GM12878 (cell line): ENCODE results near the gene DES. TPM values are rescaled to one million over a fixed set of nuclear protein-coding genes. Genes with fewer than 3 reads are reported as not detected.

Source experiments
- ATAC-seq: fragments of 200-7000 bp; cut with Tn5 transposase; 3 replicates; pipeline ENCODE4 v1.9.1; 2020; ENCODE audit warnings: mild to moderate bottlenecking, moderate library complexity
- BruUV-seq: library from RNA; stranded (reverse); fragments of 400-500 nt; replicated peaks from 2 replicates; lab custom pipeline; 2021; lab: Mats Ljungman, UMichigan
- CTCF ChIA-PET: fragments of 300-600 bp; sonication (Branson Sonifier 250); formaldehyde crosslinking; extraction: SDS; loops from one replicate; lab custom pipeline; 2021; ENCODE audit warnings: inconsistent platforms; lab: Yijun Ruan, JAX
- POLR2A ChIA-PET: fragments of 350-600 bp; formaldehyde crosslinking; extraction: SDS; loops from one replicate; lab custom pipeline; 2021; ENCODE audit warnings: inconsistent platforms; lab: Charles Lee
- RAD21 ChIA-PET: fragments of 300-600 bp; sonication (Branson Sonifier 250); formaldehyde crosslinking; loops from one replicate; lab custom pipeline; 2023; ENCODE audit warnings: antibody characterized with exemption; ENCODE audit not compliant: unreplicated experiment; lab: Charles Lee
- SMC1A ChIA-PET: fragments of 300-600 bp; sonication (Branson Sonifier 250); formaldehyde crosslinking; loops from one replicate; lab custom pipeline; 2023; ENCODE audit not compliant: unreplicated experiment, uncharacterized antibody; lab: Charles Lee
- DNase-seq: peaks from one replicate; pipeline ENCODE4 v3.0.0-alpha.2; 2011; ENCODE audit warnings: low read depth, low spot score
- FAIRE-seq: peaks from 3 replicates; lab custom pipeline; 2011; peaks lifted over from hg19 to GRCh38; lab: Jason Lieb, UNC
- H2AFZ ChIP-seq: 2 replicates; pipeline ENCODE4 v1.6.0; 2011; ENCODE audit warnings: low read depth, low read length, control low read depth; ENCODE audit not compliant: control insufficient read depth
- H3K27ac ChIP-seq: 2 replicates; pipeline ENCODE4 v1.5.1; 2011; ENCODE audit warnings: control low read depth; ENCODE audit not compliant: control insufficient read depth, insufficient read depth
- H3K27me3 ChIP-seq, 2 experiments: replicated peaks in 1 of 2; 2 replicates each; pipeline versions ENCODE4 v1.6.0 to v1.6.1; 2011; ENCODE audit warnings: low read length in 1 of 2; ENCODE audit not compliant: control insufficient read depth in 2 of 2, insufficient read depth in 2 of 2
- H3K36me3 ChIP-seq, 2 experiments: 2 replicates each; pipeline ENCODE4 v1.5.1; 2011; ENCODE audit warnings: low read length in 1 of 2; ENCODE audit not compliant: control insufficient read depth in 2 of 2, insufficient read depth in 2 of 2
- H3K4me1 ChIP-seq: 2 replicates; pipeline ENCODE4 v1.6.1; 2011; ENCODE audit warnings: mild to moderate bottlenecking, low read length, moderate library complexity, mixed read lengths; ENCODE audit not compliant: control insufficient read depth, insufficient read depth
- H3K4me2 ChIP-seq: 2 replicates; pipeline ENCODE4 v1.6.0; 2011; ENCODE audit warnings: control low read depth; ENCODE audit not compliant: control insufficient read depth, insufficient read depth
- H3K4me3 ChIP-seq: fragments of 200-600 bp; sonication (generic); 2 replicates; pipeline ENCODE4 v1.5.1; 2016
- H3K79me2 ChIP-seq: 2 replicates; pipeline ENCODE4 v1.6.0; 2011; ENCODE audit warnings: low read length; ENCODE audit not compliant: control insufficient read depth, insufficient read depth
- H3K9ac ChIP-seq: 2 replicates; pipeline ENCODE4 v1.8.0; 2011; ENCODE audit warnings: low read length, control low read depth, mixed read lengths; ENCODE audit not compliant: control insufficient read depth, insufficient read depth
- H3K9me3 ChIP-seq: replicated peaks from 3 replicates; pipeline ENCODE4 v1.5.1; 2011; ENCODE audit warnings: mild to moderate bottlenecking, low read length; ENCODE audit not compliant: control insufficient read depth, insufficient read depth
- H4K20me1 ChIP-seq: 2 replicates; pipeline ENCODE4 v1.6.0; 2011; ENCODE audit not compliant: control insufficient read depth, insufficient read depth
- ATF7 ChIP-seq: fragments of 450-650 bp; IDR thresholded peaks from 2 replicates; pipeline ENCODE4 v1.6.1; 2016; ENCODE audit warnings: low read depth, mild to moderate bottlenecking
- E4F1 ChIP-seq: fragments of 450-650 bp; IDR thresholded peaks from 2 replicates; pipeline ENCODE4 v1.6.1; 2018; ENCODE audit warnings: borderline replicate concordance, mild to moderate bottlenecking; ENCODE audit not compliant: partially characterized antibody
- FOS ChIP-seq: IDR thresholded peaks from 3 replicates; pipeline ENCODE4 v1.6.1; 2011; ENCODE audit warnings: borderline replicate concordance; ENCODE audit not compliant: insufficient read length; ENCODE audit errors: extremely low read depth
- POLR2A ChIP-seq: IDR thresholded peaks from 2 replicates; pipeline ENCODE4 v1.6.1; 2011; ENCODE audit warnings: low read depth, mild to moderate bottlenecking, low read length
- SIN3A ChIP-seq: IDR thresholded peaks from 2 replicates; pipeline ENCODE4 v1.6.1; 2012; ENCODE audit warnings: low read depth, low read length, improper control_type of control experiment
- SREBF2 ChIP-seq: IDR thresholded peaks from 2 replicates; pipeline ENCODE4 v1.6.1; 2012; ENCODE audit warnings: mild to moderate bottlenecking, low read length
- USF2 ChIP-seq: IDR thresholded peaks from 2 replicates; pipeline ENCODE4 v1.6.1; 2011; ENCODE audit warnings: low read depth, low read length, improper control_type of control experiment, borderline replicate concordance
- WGBS: methylation state at CpG from one replicate; pipeline ENCODE4 v1.1.6; 2016; ENCODE audit warnings: low lambda C conversion rate; ENCODE audit not compliant: insufficient replicate concordance, insufficient coverage; ENCODE audit errors: missing lambda C conversion rate; 5-methylcytosine and 5-hydroxymethylcytosine counted together
- in situ Hi-C: fragments of 300-500 bp; cut with MboI; formaldehyde crosslinking; loops from 9 replicates; pipeline ENCODE4 v1.14.3; 2018; ENCODE audit warnings: mixed read lengths
- intact Hi-C: fragments of 100-400 bp; cut with micrococcal nuclease; formaldehyde crosslinking; loops from one replicate; pipeline ENCODE4 v1.14.2; 2022; ENCODE audit not compliant: unreplicated experiment
- polyA plus RNA-seq, 11 experiments: library from polyadenylated mRNA; depleted of rRNA in 4 of 11; unstranded in 6 of 11; stranded (reverse) in 5 of 11; fragments of >200 nt; fragmentation: Nextera tagmentation in 4 of 11; fragmentation: Illumina TruSeq in 1 of 11; extraction: Ambion mirVana in 4 of 11; extraction: Trizol in 1 of 11; gene quantifications; 1 replicate in 1 of 11; 2 replicates in 10 of 11; pipeline versions ENCODE4 v1.2.1 to v1.2.3, GENCODE V29; 2011 to 2016; ENCODE audit warnings: inconsistent platforms in 2 of 11, missing spikeins in 2 of 11, low read depth in 1 of 11
- total RNA-seq, 4 experiments: library from RNA; depleted of rRNA in 3 of 4; stranded (reverse); fragments of >200 nt in 3 of 4; fragmentation: Illumina TruSeq in 1 of 4; extraction: Trizol in 1 of 4; gene quantifications; 2 replicates each; pipeline versions ENCODE4 v1.2.1 to v1.2.3, GENCODE V29; 2013 to 2021

DES gene
- total and polyA plus RNA-seq, 10 of the 15 experiments (the other 5 are each of a cell fraction or from before 2014, with no cell fraction given), result 0.80 TPM; not detected in 9

- ChIA-PET CTCF (interaction anchor here (1.2 kb wide), 1 partner anchor 10 kb away, joined by 6 read pairs; no protein-coding TSS in a partner anchor), SMC1A (no interaction called here)
- in situ Hi-C loops, result no loop called here
These were observed 19.3 kb upstream of the DES start for GRCh38 chr2:219398721-219399363.

More at GRCh38 chr2:219398721-219399363, 19.3 kb upstream of the DES start:
- no TSS peak for BruUV-seq
- Histone ChIP-seq H3K36me3 (no peaks in the 10 kb centered on the region), H3K27me3 (no peaks in the 10 kb centered on the region; a peak in 2 of 4 replicates), H3K4me2 (no peak overlapping the region), H3K27ac (no peak overlapping the region), H3K4me1 (no peaks in the 10 kb centered on the region), H3K9ac (no peak overlapping the region), H3K79me2 (no peaks in the 10 kb centered on the region), H3K9me3 (no peaks in the 10 kb centered on the region), H2AFZ (no peak overlapping the region), H3K4me3 (no peak overlapping the region), H4K20me1 (no peaks in the 10 kb centered on the region)
- FAIRE-seq (no peak), ATAC-seq (no peak), DNase-seq (no peak)
- intact Hi-C loops, result no loop called here
- WGBS, result 0% methylated on average over 5 of the region's 5 CpGs
- TF ChIP-seq E4F1 (no peak), SIN3A (no peak), ATF7 (no peak), USF2 (no peak), POLR2A (no peak), FOS (no peak), SREBF2 (no peak)
- ChIA-PET POLR2A (no interaction called here), RAD21 (no interaction called here)
